HL-60 (cell line): ENCODE data around the gene FAM184B.

Source experiments
- DNase-seq, 2 experiments: peaks; one replicate each; pipeline ENCODE4 v3.0.0-alpha.2; 2010 to 2020; ENCODE audit warnings: low read depth in 1 of 2, low spot score in 1 of 2
- H3K27ac ChIP-seq: fragments of 250-450 bp; sonication (Bioruptor Pico); replicated peaks from 2 replicates; pipeline ENCODE4 v1.5.1; 2020; ENCODE audit warnings: mild to moderate bottlenecking, moderate library complexity
- H3K27me3 ChIP-seq: fragments of 250-450 bp; sonication (Bioruptor Pico); 2 replicates; pipeline ENCODE4 v1.5.1; 2021; ENCODE audit warnings: mild to moderate bottlenecking, moderate library complexity; ENCODE audit not compliant: insufficient read depth, poor library complexity, severe bottlenecking
- H3K4me3 ChIP-seq: replicated peaks from 2 replicates; pipeline ENCODE4 v1.5.1; 2011; ENCODE audit warnings: mild to moderate bottlenecking, control low read depth, low read length; ENCODE audit not compliant: insufficient read depth
- GABPA ChIP-seq: IDR thresholded peaks from 2 replicates; pipeline ENCODE4 v1.6.1; 2012; ENCODE audit warnings: low read depth
- POLR2AphosphoS5 ChIP-seq: IDR thresholded peaks from 2 replicates; pipeline ENCODE4 v1.6.1; 2012; ENCODE audit warnings: low read depth
- SPI1 ChIP-seq: IDR thresholded peaks from 2 replicates; pipeline ENCODE4 v1.6.1; 2012; ENCODE audit warnings: low read depth, mild to moderate bottlenecking, borderline replicate concordance
- TF ChIP-seq, protein P1 (sequence below): IDR thresholded peaks from one replicate; pipeline ENCODE4 v1.5.1; 2011; ENCODE audit warnings: low read length, control low read depth, inconsistent platforms; ENCODE audit not compliant: insufficient read depth
- TF ChIP-seq, protein P2 (sequence below): IDR thresholded peaks from 2 replicates; pipeline ENCODE4 v1.6.1; 2012; ENCODE audit warnings: low read depth; ENCODE audit not compliant: insufficient replicate concordance

FAM184B gene

DNA sequence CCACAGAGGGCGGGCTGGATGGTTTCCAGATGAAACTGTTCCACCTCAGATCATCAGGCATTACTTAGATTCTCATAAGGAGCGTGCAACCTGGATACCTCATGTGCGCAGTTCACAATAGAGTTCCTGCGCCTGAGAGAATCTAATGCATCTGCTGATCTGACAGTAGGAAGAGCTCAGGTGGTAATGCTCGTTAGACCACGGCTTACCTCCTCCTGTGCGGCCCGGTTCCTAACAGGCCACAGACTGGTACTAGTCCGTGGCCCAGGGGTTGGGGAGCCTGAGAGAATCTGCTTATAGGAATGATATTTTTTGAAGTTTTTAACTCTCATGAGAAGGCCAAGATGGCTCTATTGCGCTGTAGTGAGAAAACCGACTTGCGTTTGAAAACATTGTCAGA, 34.7 kb upstream of the FAM184B start:
- no peak overlapping the region for H3K4me3 ChIP-seq
- TF ChIP-seq, protein P1, sequence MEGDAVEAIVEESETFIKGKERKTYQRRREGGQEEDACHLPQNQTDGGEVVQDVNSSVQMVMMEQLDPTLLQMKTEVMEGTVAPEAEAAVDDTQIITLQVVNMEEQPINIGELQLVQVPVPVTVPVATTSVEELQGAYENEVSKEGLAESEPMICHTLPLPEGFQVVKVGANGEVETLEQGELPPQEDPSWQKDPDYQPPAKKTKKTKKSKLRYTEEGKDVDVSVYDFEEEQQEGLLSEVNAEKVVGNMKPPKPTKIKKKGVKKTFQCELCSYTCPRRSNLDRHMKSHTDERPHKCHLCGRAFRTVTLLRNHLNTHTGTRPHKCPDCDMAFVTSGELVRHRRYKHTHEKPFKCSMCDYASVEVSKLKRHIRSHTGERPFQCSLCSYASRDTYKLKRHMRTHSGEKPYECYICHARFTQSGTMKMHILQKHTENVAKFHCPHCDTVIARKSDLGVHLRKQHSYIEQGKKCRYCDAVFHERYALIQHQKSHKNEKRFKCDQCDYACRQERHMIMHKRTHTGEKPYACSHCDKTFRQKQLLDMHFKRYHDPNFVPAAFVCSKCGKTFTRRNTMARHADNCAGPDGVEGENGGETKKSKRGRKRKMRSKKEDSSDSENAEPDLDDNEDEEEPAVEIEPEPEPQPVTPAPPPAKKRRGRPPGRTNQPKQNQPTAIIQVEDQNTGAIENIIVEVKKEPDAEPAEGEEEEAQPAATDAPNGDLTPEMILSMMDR: no peak
- no peak for DNase-seq
- no peaks in the 10 kb centered on the region for H3K27me3 ChIP-seq
- no peak overlapping the region for H3K27ac ChIP-seq

DNA sequence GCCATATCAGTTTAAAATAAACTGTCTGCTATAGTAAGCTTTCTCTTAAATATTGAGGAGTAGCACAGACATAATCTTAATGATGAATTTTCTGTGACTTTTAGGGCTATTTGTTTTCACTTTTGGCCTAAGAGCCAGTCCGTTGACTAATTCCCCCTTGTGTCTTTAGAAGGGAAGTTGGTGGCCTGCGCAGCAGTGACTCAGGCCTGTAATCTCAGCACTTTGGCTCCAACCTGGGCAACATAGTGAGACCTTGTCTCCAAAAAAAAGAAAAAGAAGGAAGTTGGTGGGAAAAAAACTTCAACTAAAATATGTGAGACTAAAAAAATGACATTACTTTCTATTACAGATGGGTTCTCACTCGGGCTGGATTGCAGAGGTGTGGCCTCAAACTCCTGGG, 32.7 kb upstream of the FAM184B start:
- Histone ChIP-seq H3K27me3 (no peaks in the 10 kb centered on the region), H3K27ac (no peak overlapping the region), H3K4me3 (no peak overlapping the region)
- TF ChIP-seq POLR2AphosphoS5 (no peak), SPI1 (peak; percentile 43; the same call in 1 of the 2 replicates), GABPA (no peak)
- TF ChIP-seq, protein P2, sequence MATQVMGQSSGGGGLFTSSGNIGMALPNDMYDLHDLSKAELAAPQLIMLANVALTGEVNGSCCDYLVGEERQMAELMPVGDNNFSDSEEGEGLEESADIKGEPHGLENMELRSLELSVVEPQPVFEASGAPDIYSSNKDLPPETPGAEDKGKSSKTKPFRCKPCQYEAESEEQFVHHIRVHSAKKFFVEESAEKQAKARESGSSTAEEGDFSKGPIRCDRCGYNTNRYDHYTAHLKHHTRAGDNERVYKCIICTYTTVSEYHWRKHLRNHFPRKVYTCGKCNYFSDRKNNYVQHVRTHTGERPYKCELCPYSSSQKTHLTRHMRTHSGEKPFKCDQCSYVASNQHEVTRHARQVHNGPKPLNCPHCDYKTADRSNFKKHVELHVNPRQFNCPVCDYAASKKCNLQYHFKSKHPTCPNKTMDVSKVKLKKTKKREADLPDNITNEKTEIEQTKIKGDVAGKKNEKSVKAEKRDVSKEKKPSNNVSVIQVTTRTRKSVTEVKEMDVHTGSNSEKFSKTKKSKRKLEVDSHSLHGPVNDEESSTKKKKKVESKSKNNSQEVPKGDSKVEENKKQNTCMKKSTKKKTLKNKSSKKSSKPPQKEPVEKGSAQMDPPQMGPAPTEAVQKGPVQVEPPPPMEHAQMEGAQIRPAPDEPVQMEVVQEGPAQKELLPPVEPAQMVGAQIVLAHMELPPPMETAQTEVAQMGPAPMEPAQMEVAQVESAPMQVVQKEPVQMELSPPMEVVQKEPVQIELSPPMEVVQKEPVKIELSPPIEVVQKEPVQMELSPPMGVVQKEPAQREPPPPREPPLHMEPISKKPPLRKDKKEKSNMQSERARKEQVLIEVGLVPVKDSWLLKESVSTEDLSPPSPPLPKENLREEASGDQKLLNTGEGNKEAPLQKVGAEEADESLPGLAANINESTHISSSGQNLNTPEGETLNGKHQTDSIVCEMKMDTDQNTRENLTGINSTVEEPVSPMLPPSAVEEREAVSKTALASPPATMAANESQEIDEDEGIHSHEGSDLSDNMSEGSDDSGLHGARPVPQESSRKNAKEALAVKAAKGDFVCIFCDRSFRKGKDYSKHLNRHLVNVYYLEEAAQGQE: no peak
- TF ChIP-seq, protein P1: no peak
- peak in 1 of 2 experiments; percentile 51 for DNase-seq

DNA sequence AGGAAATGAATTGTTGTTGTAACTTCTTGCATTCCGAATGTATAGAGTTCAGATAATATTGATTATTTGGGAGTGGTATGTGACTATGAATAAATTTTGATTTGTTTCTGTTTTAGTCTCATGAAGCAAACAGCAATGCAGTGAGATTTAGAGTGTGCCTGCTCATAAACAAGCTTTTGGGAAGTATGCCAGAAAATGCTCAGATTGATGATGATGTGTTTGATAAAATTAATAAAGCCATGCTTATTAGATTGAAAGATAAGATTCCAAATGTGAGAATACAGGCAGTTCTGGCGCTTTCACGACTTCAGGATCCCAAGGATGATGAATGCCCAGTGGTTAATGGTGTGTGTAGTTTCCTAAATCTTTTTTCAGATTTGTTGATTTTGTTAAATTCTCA, 31.4 kb upstream of the FAM184B start:
- Histone ChIP-seq H3K4me3 (peak overlapping the region; percentile 82; the same call in 1 of the 2 replicates), H3K27ac (no peak overlapping the region), H3K27me3 (no peaks in the 10 kb centered on the region)
- TF ChIP-seq, protein P2: no peak
- no peak for TF ChIP-seq SPI1
- no peak for TF ChIP-seq GABPA
- TF ChIP-seq, protein P1: no peak
- no peak for TF ChIP-seq POLR2AphosphoS5
- DNase-seq: no peak

DNA sequence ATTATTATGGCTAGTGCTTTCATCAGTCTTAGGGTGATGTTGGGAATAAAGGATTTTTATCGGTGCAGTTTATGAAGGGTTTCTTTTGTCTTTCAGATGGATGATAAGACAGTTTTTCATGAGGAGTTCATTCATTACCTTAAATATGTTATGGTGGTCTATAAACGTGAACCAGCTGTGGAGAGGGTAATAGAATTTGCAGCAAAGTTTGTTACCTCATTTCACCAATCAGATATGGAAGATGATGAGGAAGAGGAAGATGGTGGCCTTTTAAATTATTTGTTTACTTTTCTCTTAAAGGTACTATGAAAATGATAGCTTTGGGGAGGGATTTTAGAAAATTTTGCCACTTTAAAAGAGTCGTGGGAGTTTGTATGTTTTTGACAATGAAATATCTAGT, 30.7 kb upstream of the FAM184B start:
- Histone ChIP-seq H3K27ac (peak overlapping the region; percentile 99), H3K4me3 (peak overlapping the region; percentile 82), H3K27me3 (no peaks in the 10 kb centered on the region)
- TF ChIP-seq SPI1: no peak
- no peak for DNase-seq
